ENCODE measurements around the gene CMTM8.

Gene CMTM8

DNA sequence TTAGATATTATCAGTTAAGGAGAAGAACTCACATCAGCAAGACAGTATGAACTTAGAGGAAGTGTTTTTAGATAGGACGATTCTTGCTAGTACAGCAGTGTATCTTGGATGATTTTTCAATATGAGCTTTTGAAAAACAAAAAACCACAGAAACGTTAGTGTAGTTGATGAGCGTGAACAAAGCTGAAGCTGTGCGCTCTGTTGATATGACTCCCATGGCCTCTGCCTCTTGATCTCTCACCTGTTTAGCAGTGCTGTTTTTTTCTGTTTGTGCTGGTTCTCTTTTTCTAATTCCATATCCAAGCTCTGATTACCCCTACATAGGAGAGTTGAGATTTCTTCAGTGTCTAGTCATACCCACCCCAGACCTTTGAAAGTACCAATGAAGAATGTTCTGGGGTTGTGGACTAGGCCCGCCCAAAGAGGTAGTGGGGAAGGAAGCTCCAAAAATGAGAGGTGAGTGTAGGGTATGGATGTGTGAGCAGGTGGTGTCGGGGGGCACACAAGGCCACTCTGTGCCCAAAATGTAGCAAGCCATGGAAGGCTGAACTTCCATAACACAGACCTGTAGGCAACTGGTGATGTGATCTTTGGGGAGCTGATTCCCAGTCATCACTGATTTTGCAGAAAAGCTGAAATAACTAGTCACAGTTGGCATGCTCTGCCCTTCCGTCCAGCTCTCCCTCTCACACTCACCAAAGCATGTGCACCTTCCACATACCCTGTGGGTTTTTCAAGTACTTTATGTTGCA is 133.2 kb downstream of the CMTM8 start:
- POLR2A ChIA-PET (ENCODE audit: low non-redundant PET), result no interaction called here
- no peak overlapping the region for H3K27ac ChIP-seq
- TF ChIP-seq, protein P1, sequence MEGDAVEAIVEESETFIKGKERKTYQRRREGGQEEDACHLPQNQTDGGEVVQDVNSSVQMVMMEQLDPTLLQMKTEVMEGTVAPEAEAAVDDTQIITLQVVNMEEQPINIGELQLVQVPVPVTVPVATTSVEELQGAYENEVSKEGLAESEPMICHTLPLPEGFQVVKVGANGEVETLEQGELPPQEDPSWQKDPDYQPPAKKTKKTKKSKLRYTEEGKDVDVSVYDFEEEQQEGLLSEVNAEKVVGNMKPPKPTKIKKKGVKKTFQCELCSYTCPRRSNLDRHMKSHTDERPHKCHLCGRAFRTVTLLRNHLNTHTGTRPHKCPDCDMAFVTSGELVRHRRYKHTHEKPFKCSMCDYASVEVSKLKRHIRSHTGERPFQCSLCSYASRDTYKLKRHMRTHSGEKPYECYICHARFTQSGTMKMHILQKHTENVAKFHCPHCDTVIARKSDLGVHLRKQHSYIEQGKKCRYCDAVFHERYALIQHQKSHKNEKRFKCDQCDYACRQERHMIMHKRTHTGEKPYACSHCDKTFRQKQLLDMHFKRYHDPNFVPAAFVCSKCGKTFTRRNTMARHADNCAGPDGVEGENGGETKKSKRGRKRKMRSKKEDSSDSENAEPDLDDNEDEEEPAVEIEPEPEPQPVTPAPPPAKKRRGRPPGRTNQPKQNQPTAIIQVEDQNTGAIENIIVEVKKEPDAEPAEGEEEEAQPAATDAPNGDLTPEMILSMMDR (conservative IDR thresholded peaks at IDR 0.05; ENCODE audit: low read depth), result no peak
- CTCF ChIA-PET, result interaction anchor here (0.6 kb wide), 1 partner anchor 96 kb away, joined by 3 read pairs; no protein-coding TSS in a partner anchor
- DNase-seq (ENCODE audit: low spot score), result no peak

DNA sequence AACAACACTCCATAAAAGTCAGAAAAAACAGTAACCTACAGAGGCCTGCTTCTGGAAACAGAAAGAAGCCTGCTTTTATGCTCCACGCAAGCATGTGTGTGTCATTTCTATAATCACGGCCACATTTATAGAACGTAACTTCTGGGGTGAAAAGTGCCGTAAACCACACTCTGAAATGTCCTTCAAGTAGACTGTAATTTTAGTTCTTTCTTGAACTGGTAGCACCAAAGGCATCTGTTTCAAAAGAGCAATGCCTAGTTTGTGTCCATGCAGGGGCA is 133.7 kb downstream of the CMTM8 start:
- H3K27ac ChIP-seq, result no peak overlapping the region
- CTCF ChIA-PET, result interaction anchor here (0.6 kb wide), 1 partner anchor 96 kb away, joined by 3 read pairs; no protein-coding TSS in a partner anchor

GRCh38 chr3:32373276-32373675 is 134.8 kb downstream of the CMTM8 start:
- H3K27ac ChIP-seq, result no peak overlapping the region
- ChIA-PET POLR2A (ENCODE audit: low non-redundant PET) (no interaction called here), CTCF (no interaction called here)
- TF ChIP-seq, protein P1 (conservative IDR thresholded peaks at IDR 0.05; ENCODE audit: low read depth), result no peak
- DNase-seq (ENCODE audit: low spot score), result no peak

More for the DNA sequence above, 133.7 kb downstream of the CMTM8 start:
- POLR2A ChIA-PET (ENCODE audit: low non-redundant PET), result no interaction called here
- TF ChIP-seq, protein P1 (conservative IDR thresholded peaks at IDR 0.05; ENCODE audit: low read depth), result no peak
- DNase-seq (ENCODE audit: low spot score), result no peak

DNA sequence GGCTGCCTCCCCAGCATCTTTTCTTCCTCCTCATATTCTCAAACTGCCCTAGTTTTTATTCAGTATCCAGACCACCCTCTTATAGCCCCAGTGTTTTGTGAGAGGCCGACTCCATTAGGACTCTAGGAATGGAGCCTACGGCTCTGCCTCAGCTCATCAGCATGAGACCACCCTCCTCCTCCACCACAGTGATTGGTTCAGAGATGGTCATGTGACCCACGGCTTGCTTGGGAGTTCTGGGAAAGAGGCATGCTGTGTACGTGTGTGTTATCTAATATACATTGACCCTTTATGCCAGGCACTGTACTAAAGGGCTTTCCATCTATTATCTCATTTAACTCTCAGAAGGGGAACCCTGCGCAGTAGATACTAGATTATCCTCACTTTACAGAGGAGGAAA is 135.4 kb downstream of the CMTM8 start:
- H3K27ac ChIP-seq, result no peak overlapping the region
- TF ChIP-seq, protein P1 (conservative IDR thresholded peaks at IDR 0.05; ENCODE audit: low read depth), result no peak
- ChIA-PET POLR2A (ENCODE audit: low non-redundant PET) (interaction anchor here (0.6 kb wide), 1 partner anchor 122 kb away, joined by 4 read pairs; no protein-coding TSS in a partner anchor), CTCF (interaction anchor here (1.2 to 2.2 kb wide), 2 partner anchors 93 to 196 kb away, joined by 4 to 15 read pairs; no protein-coding TSS in a partner anchor)
- no peak for DNase-seq (ENCODE audit: low spot score)

GRCh38 chr3:32374788-32375595 is 136.5 kb downstream of the CMTM8 start:
- H3K27ac ChIP-seq, result no peak overlapping the region

GRCh38 chr3:32375596-32375930 is 137.1 kb downstream of the CMTM8 start:
- TF ChIP-seq, protein P1 (conservative IDR thresholded peaks at IDR 0.05; ENCODE audit: low read depth), result no peak
- no peak overlapping the region for H3K27ac ChIP-seq
- no peak for DNase-seq (ENCODE audit: low spot score)
- POLR2A ChIA-PET (ENCODE audit: low non-redundant PET), result interaction anchor here (0.7 kb wide), 1 partner anchor 164 kb away, joined by 3 read pairs; no protein-coding TSS in a partner anchor
- CTCF ChIA-PET, result interaction anchor here (1.2 to 2.2 kb wide), 4 partner anchors 12 to 264 kb away, joined by 3 to 15 read pairs (median 4); partner anchors contain the start of gene CMTM7

More at GRCh38 chr3:32374788-32375595, 136.5 kb downstream of the CMTM8 start:
- ChIA-PET POLR2A (ENCODE audit: low non-redundant PET) (interaction anchor here (0.6 to 0.7 kb wide), 2 partner anchors 121 to 165 kb away, joined by 3 to 4 read pairs; no protein-coding TSS in a partner anchor), CTCF (interaction anchor here (0.5 to 2.2 kb wide), 7 partner anchors 11 to 264 kb away, joined by 3 to 15 read pairs (median 4); partner anchors contain the start of gene CMTM7)
- TF ChIP-seq, protein P1 (conservative IDR thresholded peaks at IDR 0.05; ENCODE audit: low read depth), result peak; percentile 70
- DNase-seq (ENCODE audit: low spot score), result peak; percentile 42
